MM.1S (cell line): ENCODE measurements around the gene CHMP1A.

Source experiments
- DNase-seq: peaks from one replicate; pipeline ENCODE4 v3.0.0-alpha.2; 2015
- H2AFZ ChIP-seq: fragments of 300-600 bp; sonication (generic); 2 replicates; pipeline ENCODE4 v1.6.0; 2016; ENCODE audit warnings: antibody characterized with exemption, low read length
- H3F3A ChIP-seq: fragments of 300-600 bp; sonication (generic); 2 replicates; pipeline ENCODE4 v1.6.1; 2016; ENCODE audit warnings: mild to moderate bottlenecking, antibody characterized with exemption, low read length, moderate library complexity, mixed read lengths; ENCODE audit not compliant: insufficient read depth
- H3K27ac ChIP-seq: fragments of 300-600 bp; sonication (generic); 2 replicates; pipeline ENCODE4 v1.5.1; 2016; ENCODE audit warnings: mild to moderate bottlenecking, low read length
- H3K27me3 ChIP-seq: fragments of 300-600 bp; sonication (generic); replicated peaks from 2 replicates; pipeline ENCODE4 v1.6.0; 2016; ENCODE audit warnings: low read length; ENCODE audit not compliant: insufficient read depth
- H3K36me3 ChIP-seq: fragments of 300-600 bp; sonication (generic); replicated peaks from 2 replicates; pipeline ENCODE4 v1.6.1; 2016; ENCODE audit warnings: mild to moderate bottlenecking, low read length, mixed read lengths; ENCODE audit not compliant: insufficient read depth
- H3K4me1 ChIP-seq: fragments of 300-600 bp; sonication (generic); 2 replicates; pipeline ENCODE4 v1.6.1; 2016; ENCODE audit warnings: low read length, mixed read lengths
- H3K4me2 ChIP-seq: fragments of 300-600 bp; sonication (generic); 2 replicates; pipeline ENCODE4 v1.6.0; 2016; ENCODE audit warnings: low read depth, low read length
- H3K4me3 ChIP-seq: fragments of 300-600 bp; sonication (generic); 2 replicates; pipeline ENCODE4 v1.5.1; 2016; ENCODE audit warnings: low read length, mixed read lengths
- H3K79me2 ChIP-seq: fragments of 300-600 bp; sonication (generic); 2 replicates; pipeline ENCODE4 v1.6.1; 2016; ENCODE audit warnings: mixed run types, low read length, mixed read lengths
- H3K9ac ChIP-seq: fragments of 300-600 bp; sonication (generic); 2 replicates; pipeline ENCODE4 v1.6.1; 2016; ENCODE audit warnings: low read length, mixed read lengths
- H3K9me2 ChIP-seq: fragments of 300-600 bp; sonication (generic); replicated peaks from 2 replicates; pipeline ENCODE4 v1.6.1; 2016; ENCODE audit warnings: mild to moderate bottlenecking, low read length, mixed read lengths; ENCODE audit not compliant: insufficient read depth
- H3K9me3 ChIP-seq: fragments of 300-600 bp; sonication (generic); replicated peaks from 2 replicates; pipeline ENCODE4 v1.6.1; 2016; ENCODE audit warnings: mild to moderate bottlenecking, low read length, mixed read lengths; ENCODE audit not compliant: insufficient read depth
- H4K20me1 ChIP-seq: fragments of 300-600 bp; sonication (generic); 2 replicates; pipeline ENCODE4 v1.6.1; 2016; ENCODE audit warnings: mild to moderate bottlenecking, low read length, moderate library complexity, mixed read lengths; ENCODE audit not compliant: insufficient read depth
- EZH2 ChIP-seq: fragments of 300-600 bp; sonication (generic); optimal IDR thresholded peaks from 2 replicates; pipeline ENCODE3; 2017; ENCODE audit warnings: low read depth, mild to moderate bottlenecking, antibody characterized with exemption, low read length, mixed read lengths
- EZH2phosphoT487 ChIP-seq: fragments of 300-600 bp; sonication (generic); IDR thresholded peaks from 2 replicates; pipeline ENCODE4 v1.6.1; 2018; ENCODE audit warnings: antibody characterized with exemption, low read length
- TF ChIP-seq, protein P1 (sequence below): fragments of 300-600 bp; sonication (generic); IDR thresholded peaks from 2 replicates; pipeline ENCODE4 v1.5.1; 2016; ENCODE audit warnings: antibody characterized with exemption, low read length, mixed read lengths

CHMP1A gene

DNA sequence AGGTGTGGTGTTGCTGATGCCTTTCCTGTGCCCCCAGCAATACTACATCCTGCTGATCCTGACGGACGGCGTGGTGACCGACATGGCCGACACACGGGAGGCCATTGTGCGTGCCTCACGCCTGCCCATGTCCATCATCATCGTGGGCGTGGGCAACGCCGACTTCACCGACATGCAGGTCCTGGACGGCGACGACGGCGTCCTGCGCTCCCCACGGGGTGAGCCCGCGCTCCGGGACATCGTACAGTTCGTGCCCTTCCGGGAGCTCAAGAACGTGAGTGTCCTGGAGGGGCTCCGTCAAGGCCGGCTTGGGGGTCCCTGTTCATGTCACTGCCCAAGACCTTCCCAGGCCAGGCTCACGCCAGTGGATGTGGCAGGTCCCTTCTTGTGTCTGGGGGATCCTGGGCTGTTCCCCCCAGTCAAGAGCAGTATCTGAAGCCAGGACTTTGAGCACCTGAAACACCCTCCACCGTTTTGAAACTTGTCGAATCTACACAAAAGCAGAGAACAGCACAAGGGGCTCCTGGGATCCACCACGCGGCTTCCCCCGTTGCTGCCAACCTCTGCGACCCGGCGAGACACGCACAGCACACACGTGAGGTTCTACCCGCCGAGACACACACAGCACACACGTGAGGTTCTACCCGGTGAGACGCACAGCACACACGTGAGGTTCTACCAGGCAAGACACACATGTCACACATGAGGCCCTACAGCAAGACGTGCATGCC lies 62.0 kb downstream of the CHMP1A start:
- TF ChIP-seq EZH2 (no peak), EZH2phosphoT487 (no peak)
- TF ChIP-seq, protein P1, sequence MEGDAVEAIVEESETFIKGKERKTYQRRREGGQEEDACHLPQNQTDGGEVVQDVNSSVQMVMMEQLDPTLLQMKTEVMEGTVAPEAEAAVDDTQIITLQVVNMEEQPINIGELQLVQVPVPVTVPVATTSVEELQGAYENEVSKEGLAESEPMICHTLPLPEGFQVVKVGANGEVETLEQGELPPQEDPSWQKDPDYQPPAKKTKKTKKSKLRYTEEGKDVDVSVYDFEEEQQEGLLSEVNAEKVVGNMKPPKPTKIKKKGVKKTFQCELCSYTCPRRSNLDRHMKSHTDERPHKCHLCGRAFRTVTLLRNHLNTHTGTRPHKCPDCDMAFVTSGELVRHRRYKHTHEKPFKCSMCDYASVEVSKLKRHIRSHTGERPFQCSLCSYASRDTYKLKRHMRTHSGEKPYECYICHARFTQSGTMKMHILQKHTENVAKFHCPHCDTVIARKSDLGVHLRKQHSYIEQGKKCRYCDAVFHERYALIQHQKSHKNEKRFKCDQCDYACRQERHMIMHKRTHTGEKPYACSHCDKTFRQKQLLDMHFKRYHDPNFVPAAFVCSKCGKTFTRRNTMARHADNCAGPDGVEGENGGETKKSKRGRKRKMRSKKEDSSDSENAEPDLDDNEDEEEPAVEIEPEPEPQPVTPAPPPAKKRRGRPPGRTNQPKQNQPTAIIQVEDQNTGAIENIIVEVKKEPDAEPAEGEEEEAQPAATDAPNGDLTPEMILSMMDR, result no peak
- H4K20me1 ChIP-seq, result no peaks in the 10 kb centered on the region
- H3K36me3 ChIP-seq, result no peaks in the 10 kb centered on the region
- H3K9ac ChIP-seq, result no peak overlapping the region
- no peak overlapping the region for H3K4me3 ChIP-seq
- H3K27me3 ChIP-seq, result no peaks in the 10 kb centered on the region
- no peaks in the 10 kb centered on the region for H3K9me2 ChIP-seq
- no peak overlapping the region for H3K4me2 ChIP-seq
- no peak for DNase-seq
- no peaks in the 10 kb centered on the region for H3K4me1 ChIP-seq
- no peak overlapping the region for H3K27ac ChIP-seq
- no peak overlapping the region for H2AFZ ChIP-seq
- no peaks in the 10 kb centered on the region for H3F3A ChIP-seq
- H3K9me3 ChIP-seq, result no peaks in the 10 kb centered on the region
- H3K79me2 ChIP-seq, result no peaks in the 10 kb centered on the region
